IPS-15b (cell line): Measurements from ENCODE around the gene ITGA7.
"Not testable (repeated sequence)": the region's sequence is repeated elsewhere in the genome, so short reads cannot be mapped to it uniquely, and the experiment has no call there.

Experiments used
- H3K27me3 ChIP-seq: one replicate; pipeline ENCODE4 v1.6.1; 2013; ENCODE audit warnings: low read length; ENCODE audit not compliant: control insufficient read depth, insufficient read depth
- H3K36me3 ChIP-seq: one replicate; pipeline ENCODE4 v1.6.1; 2013; ENCODE audit warnings: low read length; ENCODE audit not compliant: control insufficient read depth, insufficient read depth
- H3K4me1 ChIP-seq: one replicate; pipeline ENCODE4 v1.6.1; 2013; ENCODE audit warnings: mild to moderate bottlenecking, low read length; ENCODE audit not compliant: control insufficient read depth, insufficient read depth
- H3K4me3 ChIP-seq: one replicate; pipeline ENCODE4 v1.5.1; 2013; ENCODE audit warnings: low read depth, low read length
- H3K9ac ChIP-seq: one replicate; pipeline ENCODE4 v1.6.1; 2013; ENCODE audit warnings: low read depth, mild to moderate bottlenecking, low read length
- H3K9me3 ChIP-seq: one replicate; pipeline ENCODE4 v1.6.1; 2013; ENCODE audit warnings: mild to moderate bottlenecking, low read length; ENCODE audit not compliant: control insufficient read depth, insufficient read depth

The ITGA7 gene

GRCh38 chr12:55658635-55659391, 48.9 kb downstream of the ITGA7 start:
- Histone ChIP-seq H3K9me3 (no peaks in the 10 kb centered on the region), H3K9ac (no peak overlapping the region), H3K36me3 (no peaks in the 10 kb centered on the region), H3K4me1 (no peaks in the 10 kb centered on the region), H3K27me3 (peaks cover 7% of the 10 kb centered on the region), H3K4me3 (no peak overlapping the region)

GRCh38 chr12:55658212-55658611, 49.5 kb downstream of the ITGA7 start:
- no peak overlapping the region for H3K4me3 ChIP-seq
- no peaks in the 10 kb centered on the region for H3K9me3 ChIP-seq
- peaks cover 7% of the 10 kb centered on the region for H3K27me3 ChIP-seq
- no peaks in the 10 kb centered on the region for H3K36me3 ChIP-seq
- H3K9ac ChIP-seq: no peak overlapping the region
- no peaks in the 10 kb centered on the region for H3K4me1 ChIP-seq

- Histone ChIP-seq H3K27me3 (peaks cover 7% of the 10 kb centered on the region), H3K4me3 (no peak overlapping the region), H3K4me1 (no peaks in the 10 kb centered on the region), H3K36me3 (no peaks in the 10 kb centered on the region), H3K9me3 (no peaks in the 10 kb centered on the region), H3K9ac (no peak overlapping the region)
Observed at GRCh38 chr12:55657212-55657611, 50.5 kb downstream of the ITGA7 start.

- peaks cover 7% of the 10 kb centered on the region for H3K27me3 ChIP-seq
Observed at GRCh38 chr12:55654511-55655214, 53.0 kb downstream of the ITGA7 start.

GRCh38 chr12:55653031-55653430, 54.7 kb downstream of the ITGA7 start:
- H3K36me3 ChIP-seq: no peaks in the 10 kb centered on the region
- peaks cover 7% of the 10 kb centered on the region for H3K27me3 ChIP-seq
- no peak overlapping the region for H3K4me3 ChIP-seq
- H3K9ac ChIP-seq: no peak overlapping the region
- H3K4me1 ChIP-seq: no peaks in the 10 kb centered on the region
- H3K9me3 ChIP-seq: peaks cover 3% of the 10 kb centered on the region

More at GRCh38 chr12:55654511-55655214, 53.0 kb downstream of the ITGA7 start:
- Histone ChIP-seq H3K9me3 (no peaks in the 10 kb centered on the region), H3K36me3 (no peaks in the 10 kb centered on the region), H3K4me3 (no peak overlapping the region), H3K4me1 (no peaks in the 10 kb centered on the region), H3K9ac (no peak overlapping the region)

- Histone ChIP-seq H3K27me3 (peaks cover 6% of the 10 kb centered on the region), H3K9me3 (peaks cover 3% of the 10 kb centered on the region)
Observed at GRCh38 chr12:55652352-55652751, 55.4 kb downstream of the ITGA7 start.

GRCh38 chr12:55651299-55651683, 56.4 kb downstream of the ITGA7 start:
- H3K4me3 ChIP-seq: no peak overlapping the region
- no peaks in the 10 kb centered on the region for H3K36me3 ChIP-seq
- H3K9ac ChIP-seq: no peak overlapping the region
- H3K9me3 ChIP-seq: peaks cover 3% of the 10 kb centered on the region
- H3K27me3 ChIP-seq: no peaks in the 10 kb centered on the region
- H3K4me1 ChIP-seq: peaks cover 5% of the 10 kb centered on the region

More at GRCh38 chr12:55652352-55652751, 55.4 kb downstream of the ITGA7 start:
- no peaks in the 10 kb centered on the region for H3K4me1 ChIP-seq
- H3K4me3 ChIP-seq: no peak overlapping the region
- H3K36me3 ChIP-seq: no peaks in the 10 kb centered on the region
- H3K9ac ChIP-seq: no peak overlapping the region

- H3K9ac ChIP-seq, H3K36me3 ChIP-seq, H3K4me1 ChIP-seq, H3K9me3 ChIP-seq, H3K4me3 ChIP-seq, H3K27me3 ChIP-seq: not testable (repeated sequence)
Observed at GRCh38 chr12:55650620-55651298, 56.9 kb downstream of the ITGA7 start.

GRCh38 chr12:55647027-55647426, 60.7 kb downstream of the ITGA7 start:
- no peak overlapping the region for H3K4me3 ChIP-seq
- H3K9me3 ChIP-seq: peaks cover 3% of the 10 kb centered on the region
- H3K27me3 ChIP-seq: no peaks in the 10 kb centered on the region
- H3K9ac ChIP-seq: peak overlapping the region; percentile 73
- H3K36me3 ChIP-seq: no peaks in the 10 kb centered on the region
- peaks cover 5% of the 10 kb centered on the region for H3K4me1 ChIP-seq

GRCh38 chr12:55644591-55644990, 63.1 kb downstream of the ITGA7 start:
- peaks cover 3% of the 10 kb centered on the region for H3K9me3 ChIP-seq
- H3K4me1 ChIP-seq: peaks cover 5% of the 10 kb centered on the region
- no peak overlapping the region for H3K4me3 ChIP-seq
- no peaks in the 10 kb centered on the region for H3K36me3 ChIP-seq
- H3K27me3 ChIP-seq: no peaks in the 10 kb centered on the region
- H3K9ac ChIP-seq: no peak overlapping the region

GRCh38 chr12:55642669-55643068, 65.0 kb downstream of the ITGA7 start:
- H3K4me3 ChIP-seq: no peak overlapping the region
- H3K36me3 ChIP-seq: no peaks in the 10 kb centered on the region
- H3K27me3 ChIP-seq: no peaks in the 10 kb centered on the region
- peaks cover 5% of the 10 kb centered on the region for H3K4me1 ChIP-seq
- H3K9ac ChIP-seq: no peak overlapping the region
- no peaks in the 10 kb centered on the region for H3K9me3 ChIP-seq
